IMR-90 (cell line): ENCODE results near the gene FOCAD. TPM values are rescaled to one million over a fixed set of nuclear protein-coding genes. Genes with fewer than 3 reads are reported as not detected.

ENCODE experiments used
- ATAC-seq: fragments of 200-7000 bp; cut with Tn5 transposase; 2 replicates; pipeline ENCODE4 v1.9.1; 2020; ENCODE audit warnings: low read depth, mild to moderate bottlenecking, moderate library complexity
- BruUV-seq: library from RNA; stranded (reverse); fragments of 400-500 nt; replicated peaks from 2 replicates; lab custom pipeline; 2021; lab: Mats Ljungman, UMichigan
- CTCF ChIA-PET: fragments of 300-600 bp; formaldehyde crosslinking; extraction: SDS; loops from one replicate; lab custom pipeline; 2021; ENCODE audit warnings: antibody characterized with exemption; lab: Yijun Ruan, JAX
- POLR2A ChIA-PET: fragments of 300-600 bp; sonication (Branson Sonifier 250); formaldehyde crosslinking; loops from one replicate; lab custom pipeline; 2022; ENCODE audit warnings: antibody characterized with exemption; ENCODE audit not compliant: unreplicated experiment; lab: Charles Lee
- DNase-seq: peaks from one replicate; pipeline ENCODE4 v3.0.0; 2013
- H2AFZ ChIP-seq: replicated peaks from 2 replicates; pipeline ENCODE3; 2013; ENCODE audit warnings: low read length, mild to moderate bottlenecking; ENCODE audit not compliant: poor library complexity
- H2AK5ac ChIP-seq: 2 replicates; pipeline ENCODE4 v1.6.1; 2013; ENCODE audit warnings: low read depth, low read length, inconsistent platforms
- H2AK9ac ChIP-seq: replicated peaks from 2 replicates; pipeline ENCODE3; 2013; ENCODE audit warnings: mild to moderate bottlenecking, low read depth, low read length, moderate library complexity; ENCODE audit not compliant: poor library complexity
- H2BK120ac ChIP-seq: 2 replicates; pipeline ENCODE4 v1.6.1; 2013; ENCODE audit warnings: low read depth, low read length, inconsistent platforms
- H2BK15ac ChIP-seq: 3 replicates; pipeline ENCODE4 v1.6.1; 2013; ENCODE audit warnings: low read depth, low read length, inconsistent platforms
- H2BK20ac ChIP-seq: 2 replicates; pipeline ENCODE4 v1.6.1; 2013; ENCODE audit warnings: low read depth, mild to moderate bottlenecking, inconsistent platforms, low read length, moderate library complexity
- H2BK5ac ChIP-seq: 2 replicates; pipeline ENCODE4 v1.6.1; 2013; ENCODE audit warnings: mild to moderate bottlenecking, low read depth, low read length, inconsistent platforms; ENCODE audit not compliant: poor library complexity, severe bottlenecking
- H3K14ac ChIP-seq: replicated peaks from 2 replicates; pipeline ENCODE4 v1.6.1; 2013; ENCODE audit warnings: low read depth, low read length, inconsistent platforms
- H3K18ac ChIP-seq: 2 replicates; pipeline ENCODE4 v1.6.1; 2013; ENCODE audit warnings: low read depth, low read length, control low read depth
- H3K23ac ChIP-seq: 2 replicates; pipeline ENCODE4 v1.6.1; 2013; ENCODE audit warnings: low read depth, low read length, inconsistent platforms
- H3K27ac ChIP-seq: 2 replicates; pipeline ENCODE4 v1.5.1; 2013; ENCODE audit warnings: mild to moderate bottlenecking, control low read depth, low read length; ENCODE audit not compliant: insufficient read depth
- H3K27me3 ChIP-seq: 2 replicates; pipeline ENCODE4 v1.6.1; 2013; ENCODE audit warnings: low read length; ENCODE audit not compliant: control insufficient read depth, insufficient read depth
- H3K36me3 ChIP-seq: 2 replicates; pipeline ENCODE4 v1.6.1; 2013; ENCODE audit warnings: low read length, mixed read lengths; ENCODE audit not compliant: control insufficient read depth, insufficient read depth
- H3K4ac ChIP-seq: 2 replicates; pipeline ENCODE4 v1.6.1; 2013; ENCODE audit warnings: low read depth, low read length, inconsistent platforms
- H3K4me1 ChIP-seq: 2 replicates; pipeline ENCODE4 v1.6.1; 2013; ENCODE audit warnings: low read length, mixed read lengths; ENCODE audit not compliant: control insufficient read depth, insufficient read depth
- H3K4me2 ChIP-seq: 2 replicates; pipeline ENCODE4 v1.6.1; 2013; ENCODE audit warnings: low read depth, mild to moderate bottlenecking, control low read depth, low read length, moderate library complexity
- H3K4me3 ChIP-seq: 2 replicates; pipeline ENCODE4 v1.5.1; 2013; ENCODE audit warnings: low read depth, mild to moderate bottlenecking, control low read depth, low read length, moderate library complexity; ENCODE audit not compliant: insufficient read depth
- H3K56ac ChIP-seq: 2 replicates; pipeline ENCODE4 v1.6.1; 2013; ENCODE audit warnings: low read length, inconsistent platforms; ENCODE audit not compliant: insufficient read depth; ENCODE audit errors: extremely low read depth
- H3K79me1 ChIP-seq, 2 experiments: 2 replicates each; pipeline ENCODE4 v1.6.1; 2013; ENCODE audit warnings: low read length in 2 of 2, inconsistent platforms in 1 of 2, low read depth in 1 of 2
- H3K9ac ChIP-seq: 2 replicates; pipeline ENCODE4 v1.6.1; 2013; ENCODE audit warnings: low read depth, low read length, control low read depth
- H3K9me1 ChIP-seq: 2 replicates; pipeline ENCODE4 v1.6.1; 2013; ENCODE audit warnings: low read length, inconsistent platforms; ENCODE audit not compliant: insufficient read depth
- H3K9me3 ChIP-seq: 2 replicates; pipeline ENCODE4 v1.6.1; 2013; ENCODE audit warnings: low read length; ENCODE audit not compliant: control insufficient read depth, insufficient read depth
- H4K20me1 ChIP-seq: 2 replicates; pipeline ENCODE4 v1.6.1; 2013; ENCODE audit warnings: low read length, inconsistent platforms; ENCODE audit not compliant: insufficient read depth
- H4K5ac ChIP-seq: 2 replicates; pipeline ENCODE4 v1.6.1; 2013; ENCODE audit warnings: mild to moderate bottlenecking, low read depth, low read length, control low read depth
- H4K8ac ChIP-seq, 2 experiments: 2 replicates each; pipeline ENCODE4 v1.6.1; 2013; ENCODE audit warnings: low read depth in 2 of 2, low read length in 2 of 2, control low read depth in 1 of 2, inconsistent platforms in 1 of 2
- H4K91ac ChIP-seq: 2 replicates; pipeline ENCODE4 v1.6.1; 2013; ENCODE audit warnings: low read depth, low read length, inconsistent platforms; ENCODE audit not compliant: insufficient read depth
- CTCF ChIP-seq: conservative IDR thresholded peaks from 2 replicates; pipeline ENCODE4 v1.5.1; 2012; ENCODE audit warnings: mild to moderate bottlenecking, low read depth, low read length, improper control_type of control experiment
- ELK1 ChIP-seq: fragments of 150-350 bp; IDR thresholded peaks from 2 replicates; pipeline ENCODE4 v1.6.1; 2016; ENCODE audit warnings: low read depth, mild to moderate bottlenecking, low read length, moderate library complexity, borderline replicate concordance
- MXI1 ChIP-seq: IDR thresholded peaks from 2 replicates; pipeline ENCODE4 v1.6.1; 2012; ENCODE audit warnings: low read depth, mild to moderate bottlenecking, low read length, moderate library complexity, borderline replicate concordance
- POLR2A ChIP-seq: IDR thresholded peaks from 2 replicates; pipeline ENCODE4 v1.6.1; 2012; ENCODE audit warnings: mild to moderate bottlenecking, low read depth, low read length
- RAD21 ChIP-seq: IDR thresholded peaks from 2 replicates; pipeline ENCODE4 v1.6.1; 2012; ENCODE audit warnings: low read length, improper control_type of control experiment
- USF2 ChIP-seq: fragments of 150-350 bp; IDR thresholded peaks from 2 replicates; pipeline ENCODE4 v1.6.1; 2017; ENCODE audit warnings: mild to moderate bottlenecking, antibody characterized with exemption, low read length, low read depth
- WGBS, 2 experiments: methylation state at CpG; one replicate each; pipeline versions ENCODE4 v1.1.5 to v1.1.7; 2013; ENCODE audit warnings: missing lambda C conversion rate in 2 of 2; ENCODE audit not compliant: insufficient read length in 1 of 2; ENCODE audit errors: extremely low coverage in 2 of 2; 5-methylcytosine and 5-hydroxymethylcytosine counted together
- dilution Hi-C: fragments of 300-500 bp; cut with HindIII; formaldehyde crosslinking; loops from one replicate; pipeline ENCODE4 v1.14.3; 2018; ENCODE audit warnings: low sequenced_read_pairs; ENCODE audit not compliant: unreplicated experiment
- in situ Hi-C: fragments of 300-500 bp; cut with MboI; formaldehyde crosslinking; loops from 3 replicates; pipeline ENCODE4 v1.14.3; 2019; ENCODE audit warnings: low sequenced_read_pairs, inconsistent platforms, mixed read lengths
- intact Hi-C: fragments of 100-400 bp; cut with micrococcal nuclease; formaldehyde crosslinking; loops from 2 replicates; pipeline ENCODE4 v1.10.0; 2022
- polyA plus RNA-seq, 3 experiments: library from polyadenylated mRNA; depleted of rRNA; stranded (reverse); fragments of >200 nt; gene quantifications; 2 replicates each; pipeline ENCODE4 v1.2.3, GENCODE V29; 2012; ENCODE audit warnings: low replicate concordance in 1 of 3
- total RNA-seq: library from RNA; depleted of rRNA; stranded (reverse); fragments of >200 nt; gene quantifications from 2 replicates; pipeline ENCODE4 v1.2.3, GENCODE V29; 2012

The FOCAD gene
- total and polyA plus RNA-seq, 2 of the 4 experiments (the other 2 are of a cell fraction) = 28.8 to 91.2 TPM

GRCh38 chr9:20945856-20946255, 261.8 kb downstream of the FOCAD start:
- Histone ChIP-seq H3K4me2 (no peak overlapping the region), H4K20me1 (no peaks in the 10 kb centered on the region; the same call in 1 of the 2 replicates), H3K4me3 (no peak overlapping the region), H3K4me1 (no peaks in the 10 kb centered on the region), H3K4ac (no peak overlapping the region), H3K9me3 (no peaks in the 10 kb centered on the region), H3K27ac (no peak overlapping the region), H3K36me3 (peaks cover 6% of the 10 kb centered on the region), H2AFZ (no peak overlapping the region), H3K9me1 (no peaks in the 10 kb centered on the region), H2AK9ac (no peak overlapping the region), H4K5ac (no peak overlapping the region), H4K8ac (no peak overlapping the region), H2AK5ac (no peak overlapping the region), H2BK20ac (no peak overlapping the region), H3K56ac (no peak overlapping the region), H3K27me3 (no peaks in the 10 kb centered on the region), H2BK120ac (no peak overlapping the region), H3K9ac (no peak overlapping the region), H2BK5ac (no peak overlapping the region), H3K18ac (no peak overlapping the region), H3K79me1 (no peaks in the 10 kb centered on the region), H3K14ac (no peak overlapping the region), H4K91ac (no peak overlapping the region), H3K23ac (no peak overlapping the region), H2BK15ac (no peak overlapping the region)
- DNase-seq (no peak), ATAC-seq (no peak)
- TF ChIP-seq ELK1 (no peak), MXI1 (no peak), POLR2A (no peak), CTCF (no peak), RAD21 (no peak), USF2 (no peak)
- CTCF ChIA-PET = no interaction called here
- WGBS, 2 experiments = no CpG with 5 or more reads among the region's 2 CpGs
- intact Hi-C loops = loop anchor here (10.0 kb wide), 1 partner anchor 511 kb away; no protein-coding TSS in a partner anchor
- BruUV-seq = no TSS peak
- dilution Hi-C loops = loop anchor here (25.0 kb wide), 1 partner anchor 584 kb away; no protein-coding TSS in a partner anchor
- in situ Hi-C loops = loop anchor here (10.0 kb wide), 2 partner anchors 591 to 1021 kb away; no protein-coding TSS in a partner anchor
- POLR2A ChIA-PET = no interaction called here
